Transverse colon (tissue), 4 donors: Measurements from ENCODE around the gene ANTKMT.

Source experiments
- CTCF ChIP-seq, 5 experiments: fragments of 200-600 bp in 3 of 5; fragments of 450-650 bp in 2 of 5; sonication (generic) in 3 of 5; IDR thresholded peaks; 1 replicate in 2 of 5; 2 replicates in 3 of 5; pipeline ENCODE4 v1.5.1; 2016 to 2017; ENCODE audit warnings: antibody characterized with exemption in 5 of 5, inconsistent platforms in 3 of 5, mild to moderate bottlenecking in 2 of 5, moderate library complexity in 1 of 5
- EP300 ChIP-seq: sonication (generic); formaldehyde crosslinking; IDR thresholded peaks from one replicate; pipeline ENCODE4 v1.6.1; 2017; ENCODE audit warnings: antibody characterized with exemption, low read depth
- POLR2A ChIP-seq: fragments of 450-650 bp; IDR thresholded peaks from one replicate; pipeline ENCODE4 v1.6.1; 2016; ENCODE audit warnings: antibody characterized with exemption, mild to moderate bottlenecking, moderate library complexity
- POLR2AphosphoS5 ChIP-seq, 3 donors: sonication (generic); formaldehyde crosslinking; IDR thresholded peaks; one replicate each; pipeline ENCODE4 v1.6.1; 2016; ENCODE audit warnings: antibody characterized with exemption in 3 of 3

- no peak for TF ChIP-seq POLR2A
- TF ChIP-seq CTCF (IDR thresholded peaks at IDR 0.05), result no peak
- no peak for TF ChIP-seq POLR2AphosphoS5 (IDR thresholded peaks at IDR 0.05)
- TF ChIP-seq EP300, result no peak
Observed at GRCh38 chr16:708019-708418, 12.9 kb upstream of the ANTKMT start.
